ENCODE data around the gene C1QL2.

C1QL2 gene

DNA sequence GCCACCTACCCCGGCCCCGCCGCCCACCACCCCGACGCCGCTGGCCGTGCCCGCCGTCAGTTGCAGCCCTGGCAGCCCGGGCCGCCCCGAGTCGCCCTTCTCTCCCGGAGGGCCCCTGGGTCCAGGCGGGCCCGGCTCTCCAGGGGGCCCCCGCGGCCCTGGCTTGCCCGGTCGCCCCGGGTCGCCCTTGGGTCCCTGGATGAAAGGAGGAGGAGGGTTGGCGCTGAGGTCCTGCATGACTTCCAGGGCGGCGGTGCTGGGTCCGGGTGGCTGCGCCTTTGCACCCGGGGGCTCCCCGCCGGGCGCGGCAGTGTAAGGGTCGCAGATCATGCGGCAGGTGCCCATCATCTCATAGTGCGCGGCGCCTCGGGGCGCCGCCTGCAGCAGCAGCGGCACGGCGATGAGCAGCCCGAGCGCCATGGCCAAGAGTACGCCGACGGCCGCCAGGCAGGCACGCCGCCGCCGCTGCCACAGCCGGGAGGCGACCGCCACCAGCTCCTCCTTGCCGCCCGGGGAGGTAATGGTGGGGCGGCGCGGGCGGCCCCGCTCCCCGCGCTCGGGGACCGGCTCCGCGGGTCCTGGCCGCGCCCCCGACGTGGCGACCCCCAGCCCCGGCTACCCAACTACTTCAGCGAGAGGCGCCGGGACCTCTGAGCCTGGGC is 570 bp downstream of the C1QL2 start:
- ChIA-PET POLR2A (no interaction called here), CTCF (no interaction called here)
- DNase-seq (ENCODE audit: extremely low spot score) = no peak
- no peak for TF ChIP-seq FOXA1 (IDR thresholded peaks at IDR 0.05)
- TF ChIP-seq FOXM1 (IDR thresholded peaks at IDR 0.05; ENCODE audit: borderline replicate concordance) = no peak
- no peak for TF ChIP-seq CTBP1 (IDR thresholded peaks at IDR 0.05; ENCODE audit: borderline replicate concordance)
- TF ChIP-seq NFRKB (IDR thresholded peaks at IDR 0.05) = no peak
- TF ChIP-seq SP1 (IDR thresholded peaks at IDR 0.05) = no peak
- TF ChIP-seq TARDBP (IDR thresholded peaks at IDR 0.05) = no peak
- no peak for TF ChIP-seq HDGF (IDR thresholded peaks at IDR 0.05; ENCODE audit: borderline replicate concordance)
- TF ChIP-seq BHLHE40 (IDR thresholded peaks at IDR 0.05; ENCODE audit: borderline replicate concordance) = no peak
- TF ChIP-seq L3MBTL2 (conservative IDR thresholded peaks at IDR 0.05) = no peak
- TF ChIP-seq ZNF384 (IDR thresholded peaks at IDR 0.05) = no peak

DNA sequence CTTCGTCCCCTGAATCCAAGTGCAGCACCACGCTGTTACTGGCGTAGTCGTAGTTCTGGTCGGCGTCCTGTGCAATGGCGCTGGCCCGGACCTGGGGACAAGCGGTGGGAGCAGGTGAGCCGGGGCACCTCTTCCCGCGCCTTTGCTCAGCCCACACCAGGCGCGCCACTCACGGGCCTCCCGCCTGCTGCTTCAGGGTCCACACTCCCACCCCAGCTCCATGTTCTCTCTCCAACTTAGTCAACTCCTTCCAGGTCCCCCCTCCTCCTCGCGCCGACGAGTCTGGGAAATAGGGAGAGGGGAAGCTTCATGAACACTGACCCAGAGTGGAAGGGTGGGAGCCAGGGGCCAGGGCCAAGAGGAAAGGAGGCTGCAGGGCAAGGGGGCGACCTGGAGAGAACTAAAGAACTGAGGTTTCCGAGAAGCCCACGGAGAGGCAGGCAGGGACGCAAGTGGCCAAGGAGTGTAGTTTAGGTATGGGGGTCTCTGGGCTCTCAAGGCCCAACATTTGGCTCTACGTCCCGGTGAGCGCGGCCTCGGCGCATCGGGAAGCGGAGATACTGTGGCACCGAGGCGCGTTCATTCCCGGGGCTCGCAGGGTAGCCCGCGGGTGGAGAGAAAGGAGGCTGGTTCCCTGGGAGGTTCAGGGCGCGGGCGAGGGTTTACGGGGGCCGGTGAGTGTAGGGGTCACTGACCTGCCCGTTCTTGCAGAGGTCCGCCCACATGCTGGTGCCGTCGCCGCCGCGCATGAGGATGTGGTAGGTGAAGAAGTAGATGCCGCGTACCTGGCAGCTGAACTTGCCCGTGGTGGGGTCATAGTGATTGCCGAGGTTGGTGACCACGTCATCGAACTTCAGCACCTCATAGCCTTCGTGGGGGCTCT is 1.4 kb downstream of the C1QL2 start:
- TF ChIP-seq, protein P1, sequence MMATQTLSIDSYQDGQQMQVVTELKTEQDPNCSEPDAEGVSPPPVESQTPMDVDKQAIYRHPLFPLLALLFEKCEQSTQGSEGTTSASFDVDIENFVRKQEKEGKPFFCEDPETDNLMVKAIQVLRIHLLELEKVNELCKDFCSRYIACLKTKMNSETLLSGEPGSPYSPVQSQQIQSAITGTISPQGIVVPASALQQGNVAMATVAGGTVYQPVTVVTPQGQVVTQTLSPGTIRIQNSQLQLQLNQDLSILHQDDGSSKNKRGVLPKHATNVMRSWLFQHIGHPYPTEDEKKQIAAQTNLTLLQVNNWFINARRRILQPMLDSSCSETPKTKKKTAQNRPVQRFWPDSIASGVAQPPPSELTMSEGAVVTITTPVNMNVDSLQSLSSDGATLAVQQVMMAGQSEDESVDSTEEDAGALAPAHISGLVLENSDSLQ (IDR thresholded peaks at IDR 0.05) = no peak
- TF ChIP-seq BHLHE40 (IDR thresholded peaks at IDR 0.05; ENCODE audit: borderline replicate concordance) (no peak), L3MBTL2 (conservative IDR thresholded peaks at IDR 0.05) (no peak), FOXA1 (IDR thresholded peaks at IDR 0.05) (no peak), ELF4 (IDR thresholded peaks at IDR 0.05) (no peak), TARDBP (IDR thresholded peaks at IDR 0.05) (no peak), CTBP1 (IDR thresholded peaks at IDR 0.05; ENCODE audit: borderline replicate concordance) (no peak), SP1 (IDR thresholded peaks at IDR 0.05) (no peak), NFRKB (IDR thresholded peaks at IDR 0.05) (no peak), FOXK2 (IDR thresholded peaks at IDR 0.05) (no peak), LEF1 (IDR thresholded peaks at IDR 0.05; ENCODE audit: borderline replicate concordance) (no peak), ARNT (IDR thresholded peaks at IDR 0.05) (no peak), FOXM1 (IDR thresholded peaks at IDR 0.05; ENCODE audit: borderline replicate concordance) (no peak), SUZ12 (IDR thresholded peaks at IDR 0.05) (no peak)
- ChIA-PET CTCF (no interaction called here), POLR2A (no interaction called here)
- DNase-seq (ENCODE audit: extremely low spot score) = no peak

DNA sequence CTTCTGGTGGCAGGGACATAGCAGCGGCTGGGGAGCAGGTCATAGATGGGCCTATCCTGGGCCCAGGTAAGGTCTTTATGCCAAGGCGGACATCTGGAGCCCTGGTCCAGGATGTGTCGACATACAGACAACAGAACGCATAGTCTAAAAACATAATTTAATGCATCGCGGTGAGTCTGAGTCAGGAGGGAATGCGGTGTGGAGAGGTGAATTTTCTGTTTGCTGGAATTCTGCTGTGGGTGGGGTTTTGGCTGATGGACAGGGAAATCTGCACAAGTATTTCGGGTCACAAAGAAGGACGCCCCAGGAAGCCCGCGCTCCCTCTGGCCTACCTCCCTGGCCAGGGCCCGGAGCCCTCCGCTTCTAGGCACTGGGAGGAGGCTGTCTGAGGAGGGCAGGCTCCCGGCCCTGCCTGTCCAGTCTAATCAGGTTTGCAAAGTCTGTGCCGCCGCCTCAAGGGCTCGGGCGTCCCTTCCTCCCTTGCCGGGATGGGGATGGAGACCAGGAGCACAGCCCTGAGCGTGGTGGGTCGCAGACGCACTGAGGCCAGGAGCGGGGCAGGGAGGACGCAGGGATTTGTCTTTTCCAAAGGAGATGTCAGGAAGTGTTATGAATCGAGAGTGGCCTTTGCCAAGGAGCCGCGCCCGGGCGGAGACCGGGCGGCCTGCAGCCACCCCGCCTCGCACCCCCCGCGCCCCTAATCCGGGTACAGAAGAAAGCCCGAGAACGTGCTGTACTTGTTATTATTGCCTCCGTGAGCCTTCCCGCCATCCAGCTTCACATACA is 2.3 kb downstream of the C1QL2 start:
- POLR2A ChIA-PET = no interaction called here
- TF ChIP-seq ARNT (IDR thresholded peaks at IDR 0.05) (no peak), HDGF (IDR thresholded peaks at IDR 0.05; ENCODE audit: borderline replicate concordance) (no peak), CTBP1 (IDR thresholded peaks at IDR 0.05; ENCODE audit: borderline replicate concordance) (no peak), ELF4 (IDR thresholded peaks at IDR 0.05) (no peak), FOXK2 (IDR thresholded peaks at IDR 0.05) (no peak), TARDBP (IDR thresholded peaks at IDR 0.05) (no peak), BHLHE40 (IDR thresholded peaks at IDR 0.05; ENCODE audit: borderline replicate concordance) (no peak), SP1 (IDR thresholded peaks at IDR 0.05) (no peak)
- CTCF ChIA-PET = no interaction called here
- no peak for DNase-seq (ENCODE audit: extremely low spot score)

DNA sequence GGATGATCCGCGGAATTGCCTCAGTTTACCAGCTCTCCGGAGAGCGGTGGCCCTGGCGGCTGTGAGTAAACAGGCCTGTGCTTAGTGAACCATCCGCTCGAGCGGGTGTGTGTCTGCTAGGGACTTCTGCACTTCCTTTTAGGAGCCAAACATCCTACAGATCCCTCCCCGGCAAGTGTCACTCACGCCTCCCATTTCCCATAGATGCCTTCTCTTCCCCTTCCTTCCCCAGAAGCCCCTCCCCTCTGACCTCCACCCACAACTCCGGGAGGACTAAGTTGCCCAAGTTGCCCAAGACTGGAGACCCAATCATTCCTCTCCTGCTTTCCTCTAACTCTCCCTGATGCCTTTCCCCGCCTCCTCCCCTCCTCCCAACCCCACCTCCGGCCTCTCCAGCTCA is 2.9 kb downstream of the C1QL2 start:
- DNase-seq (ENCODE audit: extremely low spot score) = no peak
- no peak for TF ChIP-seq L3MBTL2 (conservative IDR thresholded peaks at IDR 0.05)
- no peak for TF ChIP-seq ELF4 (IDR thresholded peaks at IDR 0.05)
- no peak for TF ChIP-seq ARNT (IDR thresholded peaks at IDR 0.05)
- no peak for TF ChIP-seq NFRKB (IDR thresholded peaks at IDR 0.05)
- TF ChIP-seq TARDBP (IDR thresholded peaks at IDR 0.05) = no peak
- TF ChIP-seq SP1 (IDR thresholded peaks at IDR 0.05) = no peak
- TF ChIP-seq, protein P1 (IDR thresholded peaks at IDR 0.05) = no peak
- no peak for TF ChIP-seq CTBP1 (IDR thresholded peaks at IDR 0.05; ENCODE audit: borderline replicate concordance)
- no peak for TF ChIP-seq ZNF384 (IDR thresholded peaks at IDR 0.05)
- no peak for TF ChIP-seq BHLHE40 (IDR thresholded peaks at IDR 0.05; ENCODE audit: borderline replicate concordance)
- TF ChIP-seq FOXA1 (IDR thresholded peaks at IDR 0.05) = no peak
- TF ChIP-seq FOXK2 (IDR thresholded peaks at IDR 0.05) = no peak
- TF ChIP-seq LEF1 (IDR thresholded peaks at IDR 0.05; ENCODE audit: borderline replicate concordance) = no peak
- TF ChIP-seq HDGF (IDR thresholded peaks at IDR 0.05; ENCODE audit: borderline replicate concordance) = no peak
- TF ChIP-seq FOXM1 (IDR thresholded peaks at IDR 0.05; ENCODE audit: borderline replicate concordance) = no peak
- ChIA-PET POLR2A (no interaction called here), CTCF (interaction anchor here (0.7 kb wide), 1 partner anchor 131 kb away, joined by 4 read pairs; no protein-coding TSS in a partner anchor)

DNA sequence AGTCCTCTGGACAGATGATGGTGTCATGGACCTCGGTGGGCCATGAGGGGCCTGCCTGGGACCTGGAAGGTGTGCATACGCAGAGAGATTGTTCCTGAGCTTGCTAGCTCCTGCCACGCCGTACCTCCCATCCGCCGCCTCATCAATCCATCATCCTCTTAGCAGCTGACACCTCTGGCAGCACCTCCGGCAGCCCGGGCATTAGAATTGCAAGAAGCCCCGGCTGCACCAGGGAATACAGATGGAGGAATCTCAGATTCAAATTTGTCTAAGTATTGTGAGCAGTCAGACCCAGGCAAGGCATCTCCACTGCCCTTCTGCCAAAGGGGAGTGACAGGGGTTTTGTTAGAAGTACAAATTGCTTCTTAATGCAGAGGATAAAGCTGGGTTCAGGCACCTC is 4.5 kb downstream of the C1QL2 start:
- CTCF ChIA-PET = no interaction called here
- POLR2A ChIA-PET = no interaction called here
- TF ChIP-seq CTBP1 (IDR thresholded peaks at IDR 0.05; ENCODE audit: borderline replicate concordance) (no peak), FOXM1 (IDR thresholded peaks at IDR 0.05; ENCODE audit: borderline replicate concordance) (no peak), HDGF (IDR thresholded peaks at IDR 0.05; ENCODE audit: borderline replicate concordance) (no peak), LEF1 (IDR thresholded peaks at IDR 0.05; ENCODE audit: borderline replicate concordance) (no peak), SUZ12 (IDR thresholded peaks at IDR 0.05) (no peak), L3MBTL2 (conservative IDR thresholded peaks at IDR 0.05) (no peak), BHLHE40 (IDR thresholded peaks at IDR 0.05; ENCODE audit: borderline replicate concordance) (no peak), ARNT (IDR thresholded peaks at IDR 0.05) (no peak), NFRKB (IDR thresholded peaks at IDR 0.05) (no peak), ZNF384 (IDR thresholded peaks at IDR 0.05) (no peak)
- TF ChIP-seq, protein P1 (IDR thresholded peaks at IDR 0.05) = no peak
- no peak for DNase-seq (ENCODE audit: extremely low spot score)
